Stomach (tissue), 9 donors: ENCODE results near the gene GRIK5. TPM values are rescaled to one million over a fixed set of nuclear protein-coding genes. Genes with fewer than 3 reads are reported as not detected.
"Not testable (repeated sequence)": the region's sequence is repeated elsewhere in the genome, so short reads cannot be mapped to it uniquely, and the experiment has no call there.

Experiments
- DNase-seq, 2 donors: peaks; one replicate each; pipeline versions ENCODE4 v3.0.0 to v3.0.0-alpha.2; 2013 to 2019
- H3K27ac ChIP-seq, 5 donors: fragments of 200-600 bp in 4 of 5; sonication (generic) in 4 of 5; one replicate each; pipeline ENCODE4 v1.5.1; 2013 to 2019; ENCODE audit warnings: mild to moderate bottlenecking in 1 of 5, moderate library complexity in 1 of 5
- H3K27me3 ChIP-seq, 3 donors: fragments of 200-600 bp; sonication (generic); one replicate each; pipeline ENCODE4 v1.5.1; 2017 to 2019; ENCODE audit warnings: mixed run types in 1 of 3
- H3K36me3 ChIP-seq, 4 donors: fragments of 200-600 bp; sonication (generic); 1 replicate in 3 of 4; 2 replicates in 1 of 4; pipeline ENCODE4 v1.5.1; 2016 to 2019
- H3K4me1 ChIP-seq, 4 donors: fragments of 200-600 bp; sonication (generic); one replicate each; pipeline ENCODE4 v1.5.1; 2016 to 2019
- H3K4me3 ChIP-seq, 4 donors: fragments of 200-600 bp; sonication (generic) in 3 of 4; one replicate each; pipeline ENCODE4 v1.5.1; 2016 to 2019; ENCODE audit warnings: mild to moderate bottlenecking in 1 of 4
- H3K9me3 ChIP-seq, 4 donors: fragments of 200-600 bp; sonication (generic); one replicate each; pipeline ENCODE4 v1.5.1; 2016 to 2019
- EP300 ChIP-seq: sonication (generic); formaldehyde crosslinking; IDR thresholded peaks from one replicate; pipeline ENCODE4 v1.6.1; 2017; ENCODE audit warnings: antibody characterized with exemption
- POLR2A ChIP-seq, 4 donors: fragments of 450-650 bp; IDR thresholded peaks; one replicate each; pipeline ENCODE4 v1.6.1; 2016; ENCODE audit warnings: antibody characterized with exemption in 4 of 4, control low read depth in 2 of 4, mild to moderate bottlenecking in 1 of 4, moderate library complexity in 1 of 4
- POLR2AphosphoS5 ChIP-seq, 3 donors: sonication (generic); formaldehyde crosslinking; IDR thresholded peaks; one replicate each; pipeline ENCODE4 v1.6.1; 2016; ENCODE audit warnings: antibody characterized with exemption in 3 of 3
- WGBS, 5 donors: extraction: QIAGEN DNeasy Blood & Tissue Kit in 3 of 5; methylation state at CpG; one replicate each; pipeline versions ENCODE4 v1.1.5 to v1.1.7; 2013 to 2018; 5-methylcytosine and 5-hydroxymethylcytosine counted together
- intact Hi-C: fragments of 100-400 bp; cut with DNase I; formaldehyde crosslinking; loops from one replicate; pipeline ENCODE4 v1.15.1; 2023; ENCODE audit warnings: low total_unique reads
- polyA plus RNA-seq, 3 donors: library from polyadenylated mRNA; stranded (reverse); fragments of 200-250 nt; gene quantifications; one replicate each; pipeline ENCODE4 v1.2.3, GENCODE V29; 2013
- total RNA-seq, 5 donors: library from RNA; depleted of rRNA; stranded (reverse); fragments of >200 nt; gene quantifications; one replicate each; pipeline versions ENCODE4 v1.1.0 to v1.2.3, GENCODE V29; 2014 to 2016
- TF ChIP-seq, protein P1 (sequence below), 7 experiments: fragments of 450-650 bp in 4 of 7; fragments of 200-600 bp in 3 of 7; sonication (generic) in 3 of 7; IDR thresholded peaks; one replicate each; pipeline ENCODE4 v1.5.1; 2016 to 2019; ENCODE audit warnings: antibody characterized with exemption in 7 of 7, control low read depth in 2 of 7, mild to moderate bottlenecking in 1 of 7
- donor health status: healthy with polysubstance abuse.
- donor health status: Bipolar disorder and iron deficiency.
- donor health status: healthy.

GRIK5 gene
- total and polyA plus RNA-seq, 8 donors = 0.92 to 74.1 (median 4.2) TPM

- Histone ChIP-seq H3K4me3 (no peak overlapping the region), H3K4me1 (peaks cover 0 to 8% (median 0%) of the 10 kb centered on the region in 4 donors), H3K36me3 (no peaks in the 10 kb centered on the region), H3K27me3 (peaks cover 0 to 47% (median 3%) of the 10 kb centered on the region in 3 donors), H3K9me3 (no peaks in the 10 kb centered on the region), H3K27ac (no peak overlapping the region)
- intact Hi-C loops = no loop called here
- TF ChIP-seq EP300 = no peak
- no peak for TF ChIP-seq POLR2AphosphoS5 (IDR thresholded peaks at IDR 0.05)
- TF ChIP-seq POLR2A (IDR thresholded peaks at IDR 0.05) = no peak
- TF ChIP-seq, protein P1, sequence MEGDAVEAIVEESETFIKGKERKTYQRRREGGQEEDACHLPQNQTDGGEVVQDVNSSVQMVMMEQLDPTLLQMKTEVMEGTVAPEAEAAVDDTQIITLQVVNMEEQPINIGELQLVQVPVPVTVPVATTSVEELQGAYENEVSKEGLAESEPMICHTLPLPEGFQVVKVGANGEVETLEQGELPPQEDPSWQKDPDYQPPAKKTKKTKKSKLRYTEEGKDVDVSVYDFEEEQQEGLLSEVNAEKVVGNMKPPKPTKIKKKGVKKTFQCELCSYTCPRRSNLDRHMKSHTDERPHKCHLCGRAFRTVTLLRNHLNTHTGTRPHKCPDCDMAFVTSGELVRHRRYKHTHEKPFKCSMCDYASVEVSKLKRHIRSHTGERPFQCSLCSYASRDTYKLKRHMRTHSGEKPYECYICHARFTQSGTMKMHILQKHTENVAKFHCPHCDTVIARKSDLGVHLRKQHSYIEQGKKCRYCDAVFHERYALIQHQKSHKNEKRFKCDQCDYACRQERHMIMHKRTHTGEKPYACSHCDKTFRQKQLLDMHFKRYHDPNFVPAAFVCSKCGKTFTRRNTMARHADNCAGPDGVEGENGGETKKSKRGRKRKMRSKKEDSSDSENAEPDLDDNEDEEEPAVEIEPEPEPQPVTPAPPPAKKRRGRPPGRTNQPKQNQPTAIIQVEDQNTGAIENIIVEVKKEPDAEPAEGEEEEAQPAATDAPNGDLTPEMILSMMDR (IDR thresholded peaks at IDR 0.05) = no peak
- DNase-seq = no peak
- WGBS, 5 donors = 69 to 80% (median 69%) methylated on average over 2 of the region's 2 CpGs
Observed at GRCh38 chr19:42105368-42105767, 35.4 kb upstream of the GRIK5 start.

- intact Hi-C loops = no loop called here
- 84 to 93% (median 87%) methylated on average over 2 of the region's 2 CpGs for WGBS, 5 donors
- no peaks in the 10 kb centered on the region for H3K36me3 ChIP-seq
- H3K4me3 ChIP-seq = no peak overlapping the region
- TF ChIP-seq, protein P1 (IDR thresholded peaks at IDR 0.05) = no peak
- TF ChIP-seq EP300 = no peak
- TF ChIP-seq POLR2A (IDR thresholded peaks at IDR 0.05) = no peak
- H3K27me3 ChIP-seq = peaks cover 0 to 30% (median 3%) of the 10 kb centered on the region in 3 donors
- no peaks in the 10 kb centered on the region for H3K4me1 ChIP-seq
- H3K27ac ChIP-seq = no peak overlapping the region
- DNase-seq = no peak
- no peaks in the 10 kb centered on the region for H3K9me3 ChIP-seq
Observed at GRCh38 chr19:42102877-42103276, 32.9 kb upstream of the GRIK5 start.

DNA sequence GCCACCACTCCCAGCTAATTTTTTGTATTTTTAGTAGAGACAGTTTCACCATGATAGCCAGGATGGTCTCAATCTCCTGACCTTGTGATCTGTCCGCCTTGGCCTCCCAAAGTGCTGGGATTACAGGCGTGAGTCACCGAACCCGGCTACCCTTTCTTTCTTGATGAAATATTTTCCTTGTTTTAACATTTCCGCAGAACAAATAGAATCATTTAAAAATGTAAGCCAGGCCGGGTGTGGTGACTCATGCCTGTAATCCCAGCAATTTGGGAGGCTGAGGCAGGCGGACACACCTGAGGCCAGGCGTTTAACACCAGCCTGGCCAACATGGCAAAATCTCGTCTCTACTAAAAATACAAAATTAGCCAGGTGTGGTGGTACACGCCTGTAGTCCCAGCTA is 30.2 kb upstream of the GRIK5 start:
- 84 to 89% (median 88%) methylated on average over 10 of the region's 10 CpGs for WGBS, 5 donors
- not testable (repeated sequence) for DNase-seq
- peaks cover 0 to 10% (median 0%) of the 10 kb centered on the region in 4 donors for H3K4me1 ChIP-seq

GRCh38 chr19:42099336-42099925 is 29.4 kb upstream of the GRIK5 start:
- H3K36me3 ChIP-seq = peaks cover 0 to 12% (median 2%) of the 10 kb centered on the region in 4 donors
- no peak overlapping the region for H3K27ac ChIP-seq
- no peak for TF ChIP-seq POLR2AphosphoS5 (IDR thresholded peaks at IDR 0.05)
- TF ChIP-seq, protein P1 (IDR thresholded peaks at IDR 0.05) = no peak
- no peak for TF ChIP-seq POLR2A (IDR thresholded peaks at IDR 0.05)
- TF ChIP-seq EP300 = no peak
- no peak for DNase-seq
- intact Hi-C loops = no loop called here
- peaks cover 0 to 24% (median 15%) of the 10 kb centered on the region in 3 donors for H3K27me3 ChIP-seq
- H3K4me1 ChIP-seq = peaks cover 0 to 11% (median 0%) of the 10 kb centered on the region in 4 donors
- WGBS, 5 donors = 54 to 79% (median 65%) methylated on average over 5 to 6 of the region's 6 CpGs
- H3K4me3 ChIP-seq = no peak overlapping the region
- H3K9me3 ChIP-seq = no peaks in the 10 kb centered on the region

More for the DNA sequence above, 30.2 kb upstream of the GRIK5 start:
- H3K27ac ChIP-seq, intact Hi-C loops, H3K9me3 ChIP-seq, H3K36me3 ChIP-seq, H3K4me3 ChIP-seq: not testable (repeated sequence)
- H3K27me3 ChIP-seq = peaks cover 0 to 23% (median 13%) of the 10 kb centered on the region in 3 donors

- Histone ChIP-seq H3K36me3 (peaks cover 0 to 16% (median 2%) of the 10 kb centered on the region in 4 donors), H3K9me3 (no peaks in the 10 kb centered on the region), H3K4me3 (no peak overlapping the region), H3K4me1 (peaks cover 0 to 11% (median 0%) of the 10 kb centered on the region in 4 donors), H3K27ac (no peak overlapping the region), H3K27me3 (peaks cover 0 to 24% (median 15%) of the 10 kb centered on the region in 3 donors)
- intact Hi-C loops = no loop called here
- 75 to 80% (median 76%) methylated on average over 6 of the region's 6 CpGs for whole genome bisulfite sequencing, 5 donors
- TF ChIP-seq EP300 (no peak), POLR2AphosphoS5 (IDR thresholded peaks at IDR 0.05) (no peak), POLR2A (IDR thresholded peaks at IDR 0.05) (no peak)
- TF ChIP-seq, protein P1 (IDR thresholded peaks at IDR 0.05) = no peak
- DNase-seq = no peak
Observed at GRCh38 chr19:42098781-42099180, 28.8 kb upstream of the GRIK5 start.
